Stimulated activated naive CD4-positive, alpha-beta T cell treated with Interleukin-2 at 50 U/mL for 16 hours (primary cell): Measurements from ENCODE around the gene IFITM10.
A peak's percentile ranks its signal among the peaks of the same experiment; 100 is the strongest.

Experiments used
- DNase-seq: peaks from one replicate; lab custom pipeline; 2025; lab: John Stamatoyannopoulos, UW

The IFITM10 gene

DNA sequence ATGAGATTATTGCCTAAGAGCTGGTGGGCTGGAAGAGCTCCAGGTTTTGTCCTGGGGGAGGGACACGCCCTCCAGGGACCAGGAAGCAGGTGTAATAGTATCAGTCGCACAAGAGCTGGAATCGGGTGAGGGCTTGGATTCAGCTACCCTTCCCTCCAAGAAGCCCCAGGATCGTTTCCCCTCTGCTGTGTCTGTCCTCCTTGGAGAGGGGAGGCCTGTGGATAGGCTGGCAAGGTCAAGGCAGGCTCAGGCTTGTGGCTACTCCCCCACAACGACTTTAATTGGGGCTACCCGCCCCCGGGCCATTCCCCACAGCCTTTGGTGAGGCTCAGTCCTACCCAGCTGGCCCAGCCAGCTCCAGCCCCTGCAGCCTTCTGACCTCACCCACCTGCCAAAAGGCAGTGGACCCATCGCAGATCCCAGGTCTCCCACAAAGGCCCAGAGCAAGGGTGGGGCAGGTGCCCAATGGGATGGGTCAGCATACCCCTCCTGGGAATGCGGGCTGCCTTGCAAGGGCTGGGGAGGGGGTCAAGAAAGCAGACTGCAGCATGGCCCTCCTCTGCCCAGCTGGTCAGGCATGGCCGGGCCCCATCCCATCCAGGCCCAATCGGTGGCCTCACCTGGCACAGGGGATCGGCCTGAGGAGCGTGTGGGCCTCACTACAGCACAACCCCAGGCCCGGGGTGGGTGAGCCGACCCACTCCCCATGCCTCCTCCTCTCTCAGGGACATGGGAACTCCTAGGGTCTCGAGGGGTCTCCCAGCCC is 12.3 kb upstream of the IFITM10 start:
- DNase-seq: no peak

DNA sequence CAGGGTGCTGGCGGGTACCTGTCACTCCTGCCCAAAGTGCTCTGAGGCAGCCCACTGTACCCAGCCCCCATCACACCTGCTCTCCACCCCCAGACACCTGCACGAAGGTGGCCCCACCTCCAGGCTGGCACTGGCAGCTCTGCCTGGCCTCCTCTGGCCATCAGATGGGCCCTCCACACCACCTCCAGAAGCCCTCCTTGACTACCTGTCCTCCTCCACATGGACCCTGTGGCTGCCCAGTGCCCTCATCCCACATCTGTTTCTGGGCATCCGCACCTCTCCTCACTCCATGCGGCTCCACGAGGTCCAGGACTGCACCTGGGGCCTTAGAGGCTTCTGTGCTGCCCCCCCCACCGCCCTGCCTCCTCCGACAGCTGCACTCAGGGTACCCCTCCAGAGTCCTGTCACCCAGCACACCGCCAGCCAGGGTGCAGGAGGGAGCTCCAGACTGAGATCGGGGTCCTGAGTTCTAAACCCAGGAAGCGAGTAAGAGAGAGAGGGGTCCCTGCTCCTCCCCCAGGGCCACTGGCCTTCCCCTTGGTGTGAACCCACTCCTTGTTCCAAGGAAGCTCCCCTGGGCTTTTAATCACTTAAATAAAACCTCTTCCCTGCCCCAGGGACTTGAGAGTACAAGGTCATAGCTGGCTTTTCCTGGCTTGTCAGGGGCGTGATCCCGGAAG is 11.6 kb upstream of the IFITM10 start:
- no peak for DNase-seq

DNA sequence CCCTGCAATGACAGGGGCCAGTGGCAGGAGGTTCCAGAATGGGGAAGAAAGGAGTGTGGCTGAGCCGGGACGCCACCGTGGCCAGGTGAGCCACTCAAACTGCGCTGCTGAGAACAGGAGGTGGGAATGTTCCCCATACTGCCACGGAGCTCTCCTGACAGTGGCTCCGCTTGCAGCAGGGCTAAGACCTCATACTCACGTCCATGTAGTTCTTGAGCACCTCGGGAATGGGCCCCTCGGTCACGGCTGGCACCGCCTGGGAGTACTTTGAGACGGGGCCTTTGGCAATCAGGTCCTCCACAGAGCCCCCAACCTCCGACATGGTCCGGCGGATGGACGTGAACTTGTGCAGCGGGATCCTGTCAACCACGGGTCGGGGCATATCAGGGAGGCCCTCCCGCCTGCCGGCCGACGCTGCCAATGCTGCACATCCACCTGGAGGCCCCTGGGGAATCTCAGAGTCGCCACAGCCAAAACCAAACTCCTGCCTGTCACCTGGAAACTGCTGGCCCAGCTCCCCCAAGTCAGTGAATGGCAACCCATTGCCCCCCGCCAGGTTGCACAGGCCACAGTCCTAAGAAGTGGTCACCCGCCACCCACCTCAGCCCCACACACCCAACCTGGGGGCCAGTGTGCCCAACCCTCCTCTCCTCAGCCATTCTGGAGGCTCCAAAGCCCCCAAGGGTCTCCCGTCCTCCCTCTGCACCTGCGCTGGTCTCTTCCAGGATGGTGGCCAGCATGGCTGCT is 10.9 kb upstream of the IFITM10 start:
- DNase-seq: no peak

DNA sequence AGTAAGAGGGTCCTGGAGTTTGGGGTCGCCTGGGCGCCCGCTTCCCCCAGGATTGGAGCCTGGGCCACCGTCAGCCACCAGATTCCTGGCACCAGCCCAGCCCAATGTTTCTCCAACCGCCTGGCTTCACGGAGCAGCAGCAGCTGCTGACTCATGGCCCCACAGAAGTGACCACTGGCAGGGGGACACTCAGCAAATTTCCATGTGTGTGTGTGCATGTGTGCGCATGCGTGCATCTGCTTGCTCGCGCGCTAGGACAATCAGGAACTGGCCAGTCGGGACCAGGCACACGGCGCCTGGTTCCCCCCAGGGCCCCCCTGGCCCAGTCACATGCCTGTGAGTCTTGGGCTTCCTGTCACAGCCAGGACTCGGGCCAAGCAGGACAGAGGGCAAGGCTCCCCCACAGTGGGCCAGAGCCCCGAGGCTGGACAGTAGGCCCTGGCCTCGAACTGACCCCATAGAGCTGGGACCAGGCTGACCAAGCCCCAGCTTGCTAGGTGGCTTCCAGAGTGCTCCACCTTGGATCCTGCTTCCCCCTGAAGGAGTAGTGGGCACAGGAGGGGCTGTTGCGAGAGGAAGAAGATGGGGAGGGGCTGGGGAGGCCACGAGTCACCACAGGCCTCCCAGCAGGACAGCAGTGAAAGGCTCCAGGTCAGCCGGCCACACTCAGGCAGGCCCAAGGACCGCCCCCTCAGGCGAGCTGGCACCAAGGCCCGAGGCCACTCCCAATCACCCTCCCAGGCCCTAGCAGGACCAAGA is 10.1 kb upstream of the IFITM10 start:
- DNase-seq: no peak

DNA sequence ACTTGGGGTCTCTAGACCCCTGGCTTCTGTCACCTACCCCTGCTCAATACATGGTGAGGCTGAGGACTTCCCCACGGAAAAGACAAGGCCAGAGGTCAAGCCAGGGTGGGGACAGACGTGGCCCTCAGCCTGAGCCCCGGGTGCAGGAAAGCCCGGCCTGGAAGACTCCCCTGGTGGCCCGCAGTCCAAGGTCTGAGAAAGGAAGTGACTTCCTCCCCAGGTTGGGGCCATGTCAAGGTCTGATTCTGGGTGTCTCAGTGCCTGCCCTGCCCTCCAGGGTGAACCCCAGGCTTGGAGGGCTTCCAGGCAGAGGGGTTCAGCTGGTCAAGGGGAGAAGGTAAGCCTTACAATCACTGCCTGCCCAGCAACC is 9.4 kb upstream of the IFITM10 start:
- DNase-seq: no peak

DNA sequence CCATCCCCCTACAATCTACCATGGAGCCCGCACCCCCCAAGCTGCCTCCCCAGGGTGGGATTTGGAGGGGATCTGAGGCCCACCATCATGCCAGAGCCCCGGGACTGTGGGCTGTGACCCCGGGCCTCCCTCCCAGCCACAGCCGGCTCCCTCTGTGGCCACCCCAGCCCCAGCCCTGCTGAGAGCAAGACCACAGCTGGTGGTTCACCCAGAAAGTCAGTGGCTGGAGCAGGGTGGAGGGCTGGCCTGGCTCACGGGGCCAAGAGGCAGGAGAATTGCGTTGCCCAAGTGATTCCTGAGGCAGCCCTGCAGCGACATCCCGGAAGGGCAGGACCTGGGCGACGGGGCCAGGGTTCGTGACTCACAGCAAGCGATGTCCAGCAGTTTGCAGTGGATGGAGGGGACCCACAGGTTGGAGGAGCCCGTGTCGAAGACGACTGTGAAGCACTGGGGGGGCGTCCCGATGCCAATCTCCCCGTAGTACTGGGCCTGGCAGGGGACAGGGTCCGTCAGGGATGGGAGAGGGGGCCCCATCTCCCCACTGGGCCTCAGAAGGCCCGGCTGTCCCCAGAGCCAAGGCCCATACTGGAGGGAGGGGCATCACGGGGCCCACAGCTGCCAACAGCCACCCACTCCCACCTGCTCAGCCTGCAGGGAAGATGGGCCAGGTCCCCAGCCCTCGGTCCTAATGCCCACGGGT is 8.9 kb upstream of the IFITM10 start:
- no peak for DNase-seq

DNA sequence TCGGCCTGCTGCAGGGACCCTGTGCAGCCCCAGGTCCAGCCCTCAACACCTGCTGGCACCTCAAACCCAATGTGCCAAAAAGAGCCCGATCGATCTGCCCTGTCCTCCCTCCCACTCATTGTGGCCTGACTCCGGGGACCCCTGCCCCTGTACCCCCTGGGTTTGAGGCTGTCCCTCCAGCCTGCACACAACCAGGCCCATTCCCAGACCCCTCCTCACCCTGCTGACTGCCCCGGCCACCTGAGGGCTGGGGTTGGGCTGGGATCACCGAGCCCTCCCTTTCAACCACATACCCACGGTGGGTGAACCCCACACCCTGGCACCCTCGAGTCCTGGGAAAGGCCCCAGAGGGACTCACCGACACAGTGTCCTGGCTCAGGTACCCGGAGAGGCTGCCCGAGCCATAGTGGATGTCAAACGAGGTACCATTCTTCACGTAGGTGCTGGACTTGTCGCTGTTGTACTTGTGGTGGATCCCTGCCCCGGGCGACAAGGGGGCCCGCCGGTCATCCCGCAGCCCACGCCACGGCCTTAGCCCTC is 8.3 kb upstream of the IFITM10 start:
- DNase-seq: no peak

DNA sequence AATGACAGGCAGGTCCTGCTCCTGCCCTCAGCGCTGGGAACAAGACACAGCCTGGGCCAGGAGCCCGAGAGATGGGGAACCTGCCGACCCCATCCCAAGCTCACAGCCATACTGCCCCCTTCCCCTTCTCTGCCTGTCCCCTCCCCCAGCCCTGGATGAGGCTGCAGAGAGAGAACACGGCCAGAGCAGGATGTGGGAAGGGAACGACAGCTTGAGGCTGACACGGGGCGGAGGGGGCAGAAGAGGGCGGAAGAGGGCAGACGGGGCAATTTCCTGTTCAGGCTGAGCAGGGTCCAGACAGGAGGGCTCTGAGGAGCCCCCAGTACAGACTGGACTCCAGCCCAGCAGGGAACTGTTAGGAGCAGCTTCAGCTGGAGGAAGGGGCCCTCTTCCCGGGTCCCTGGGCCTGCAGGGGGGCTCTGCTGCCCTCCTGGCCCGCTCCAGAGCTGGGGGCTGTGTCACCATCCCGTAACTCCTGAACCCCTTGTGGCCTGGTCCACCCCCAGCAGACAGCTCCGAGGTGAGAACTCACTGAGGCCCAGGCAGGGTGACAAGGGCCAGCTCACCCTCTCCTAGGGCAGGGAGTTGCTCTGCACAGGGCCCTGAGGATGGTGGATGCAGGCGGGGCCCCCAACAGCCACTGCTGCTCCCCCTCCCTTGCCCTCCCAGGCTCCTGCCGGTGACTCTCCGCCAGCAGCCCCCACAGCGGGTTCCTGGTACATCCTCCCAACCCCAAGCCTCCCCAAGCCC is 7.6 kb upstream of the IFITM10 start:
- DNase-seq: peak; percentile 9

DNA sequence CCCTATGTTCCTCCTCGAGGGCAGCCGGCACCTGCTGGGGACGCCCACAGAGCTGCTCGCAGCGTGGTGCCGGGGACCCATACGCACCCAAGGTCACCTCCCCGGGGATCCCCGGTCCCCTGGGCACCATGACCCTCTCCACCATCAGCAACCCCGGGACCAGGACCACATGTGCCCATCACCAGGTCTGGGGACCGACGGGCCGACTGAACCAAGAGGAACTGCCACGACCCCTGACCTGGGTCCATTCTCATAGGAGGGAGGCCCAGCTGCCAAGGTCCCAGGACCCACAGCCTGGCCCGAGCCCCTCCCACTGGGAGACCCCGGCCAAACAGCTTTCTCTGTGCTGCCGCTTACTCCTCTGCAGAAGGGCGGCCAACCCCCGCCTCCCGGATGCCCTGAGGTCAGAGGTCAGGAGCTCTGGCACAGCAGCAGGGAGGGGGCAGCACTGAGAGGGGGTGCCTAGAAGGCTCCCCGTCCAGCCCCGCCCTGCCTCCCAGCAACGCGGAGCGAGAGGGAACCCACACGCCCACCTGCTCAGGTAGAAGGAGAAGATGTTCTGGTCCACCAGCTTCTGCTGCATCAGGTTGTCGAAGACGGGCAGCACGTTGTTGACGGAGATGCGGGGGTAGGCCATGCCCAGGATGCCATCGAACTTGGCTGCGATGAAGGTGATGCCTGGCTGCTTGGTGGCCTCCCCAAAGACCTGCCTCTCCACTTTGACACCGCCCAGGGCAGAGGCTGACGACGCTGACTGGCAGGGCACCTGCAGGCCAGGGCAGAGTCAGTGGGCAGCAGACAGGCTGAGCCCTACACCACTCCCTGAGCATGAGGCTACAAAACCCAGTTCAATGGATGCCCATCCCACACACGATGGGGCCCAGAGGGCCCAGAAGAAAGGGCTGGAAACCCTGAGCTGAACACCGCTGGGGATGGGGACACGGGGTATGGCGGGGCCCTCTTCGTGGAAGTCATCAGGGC is 6.7 kb upstream of the IFITM10 start:
- no peak for DNase-seq

DNA sequence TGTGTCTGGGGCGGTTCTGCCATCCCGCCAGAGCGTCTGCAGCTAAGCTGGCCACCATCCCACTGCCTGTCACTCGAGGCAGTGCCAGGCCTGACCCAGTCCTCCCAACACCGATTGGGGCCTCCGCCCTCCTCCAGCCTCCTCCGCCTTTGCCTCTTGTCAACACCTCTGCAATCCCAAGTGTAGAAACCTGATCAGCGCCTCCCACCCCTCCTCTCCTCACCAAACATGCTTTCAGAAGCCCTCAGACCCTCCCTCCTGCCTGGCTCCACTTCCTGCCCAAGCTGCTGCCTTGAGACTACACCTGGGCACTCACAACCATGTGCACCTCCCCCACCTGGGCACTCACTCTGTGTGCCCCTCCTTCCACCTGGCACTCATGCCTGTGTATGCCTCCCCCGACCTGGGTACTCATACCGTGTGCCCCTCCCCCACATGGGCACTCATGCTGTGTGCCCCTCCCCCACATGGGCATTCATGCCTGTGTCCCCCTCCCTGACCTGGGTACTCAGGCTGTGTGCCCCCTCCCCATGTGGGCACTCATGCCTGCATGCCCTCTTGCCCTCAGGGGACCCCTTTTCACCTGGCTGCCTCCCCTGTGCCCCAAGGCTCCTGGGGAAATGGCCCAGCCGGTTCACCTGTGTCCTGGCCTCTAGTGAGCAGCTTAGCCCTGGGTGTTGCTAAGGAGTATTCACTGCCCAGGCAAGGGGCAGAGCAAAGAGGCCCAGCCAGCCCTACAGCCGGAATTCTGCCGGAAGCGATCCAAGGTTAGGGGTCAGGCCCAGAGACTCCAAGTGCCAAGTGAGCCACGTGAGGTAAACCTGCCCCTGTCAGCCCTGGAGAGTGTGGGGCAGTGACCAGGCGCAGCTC is 5.5 kb upstream of the IFITM10 start:
- no peak for DNase-seq

DNA sequence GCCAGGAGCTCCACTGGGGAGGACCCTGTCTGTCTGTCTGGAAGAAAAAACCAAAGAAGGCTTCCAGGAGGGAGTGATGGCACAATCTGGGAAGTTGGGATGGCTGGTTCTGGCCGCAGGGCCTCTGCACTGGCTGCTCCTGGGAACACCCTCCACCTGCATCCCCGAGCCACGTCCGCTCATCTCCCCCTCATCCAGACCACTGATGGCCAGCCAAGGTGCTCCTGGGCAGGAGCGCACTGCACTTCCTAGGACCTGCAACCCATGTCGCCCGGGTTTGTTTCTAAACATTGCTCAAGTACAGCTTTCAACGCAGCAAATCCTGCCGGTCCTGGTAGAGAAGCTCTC is 4.9 kb upstream of the IFITM10 start:
- DNase-seq: no peak

DNA sequence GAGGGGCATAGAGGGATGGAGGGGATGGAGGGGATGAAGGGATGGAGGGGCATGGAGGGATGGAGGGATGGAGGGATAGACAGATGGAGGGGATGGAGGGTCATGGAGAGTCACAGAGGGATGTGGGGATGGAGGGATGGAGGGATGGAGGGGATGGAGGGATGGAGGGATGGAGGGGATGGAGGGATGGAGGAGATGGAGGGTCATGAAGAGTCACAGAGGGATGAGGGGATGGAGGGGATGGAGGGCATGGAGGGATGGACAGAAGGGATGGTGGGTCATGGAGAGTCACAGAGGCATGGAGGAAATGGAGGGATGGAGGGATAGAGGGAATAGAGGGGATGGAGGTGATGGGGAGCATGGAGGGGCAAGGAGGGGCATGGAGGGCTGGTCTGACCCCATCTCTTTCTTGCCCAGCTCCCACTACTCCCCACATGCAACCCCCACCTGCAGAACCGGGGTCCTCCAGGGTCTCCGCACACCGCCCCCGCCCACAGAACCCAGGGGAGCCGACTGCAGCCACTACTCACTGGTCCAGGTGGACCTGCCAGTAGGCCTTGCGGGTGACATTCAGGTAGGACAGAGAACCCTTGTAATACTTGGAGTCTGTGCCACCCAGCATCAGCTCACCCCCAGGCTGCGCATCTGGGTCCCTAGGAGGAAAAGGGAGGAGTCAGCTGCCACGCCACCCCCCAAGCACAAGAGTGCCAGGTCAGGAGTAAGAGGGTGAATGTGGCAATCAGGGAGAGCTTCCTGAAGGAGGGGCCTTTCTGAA is 4.2 kb upstream of the IFITM10 start:
- no peak for DNase-seq

DNA sequence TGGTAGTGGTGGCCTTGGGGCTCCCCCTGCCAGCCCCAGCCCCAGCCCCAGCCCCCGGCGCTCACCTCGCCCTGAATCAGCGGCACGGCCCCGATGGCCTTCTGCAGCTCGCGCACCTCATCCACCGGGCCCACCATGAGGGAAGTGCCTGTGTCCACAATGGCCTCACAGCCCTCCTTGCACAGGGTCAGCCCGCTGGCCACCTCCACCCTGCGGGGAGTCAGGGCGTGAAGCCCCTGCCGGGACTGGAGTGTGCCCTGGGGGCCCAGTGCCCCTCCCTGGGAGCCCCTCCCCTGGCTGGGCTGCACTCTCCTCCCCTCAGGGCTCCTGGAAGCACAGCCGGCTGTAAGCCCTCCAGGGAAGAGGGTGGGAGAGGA is 3.5 kb upstream of the IFITM10 start:
- DNase-seq: no peak

DNA sequence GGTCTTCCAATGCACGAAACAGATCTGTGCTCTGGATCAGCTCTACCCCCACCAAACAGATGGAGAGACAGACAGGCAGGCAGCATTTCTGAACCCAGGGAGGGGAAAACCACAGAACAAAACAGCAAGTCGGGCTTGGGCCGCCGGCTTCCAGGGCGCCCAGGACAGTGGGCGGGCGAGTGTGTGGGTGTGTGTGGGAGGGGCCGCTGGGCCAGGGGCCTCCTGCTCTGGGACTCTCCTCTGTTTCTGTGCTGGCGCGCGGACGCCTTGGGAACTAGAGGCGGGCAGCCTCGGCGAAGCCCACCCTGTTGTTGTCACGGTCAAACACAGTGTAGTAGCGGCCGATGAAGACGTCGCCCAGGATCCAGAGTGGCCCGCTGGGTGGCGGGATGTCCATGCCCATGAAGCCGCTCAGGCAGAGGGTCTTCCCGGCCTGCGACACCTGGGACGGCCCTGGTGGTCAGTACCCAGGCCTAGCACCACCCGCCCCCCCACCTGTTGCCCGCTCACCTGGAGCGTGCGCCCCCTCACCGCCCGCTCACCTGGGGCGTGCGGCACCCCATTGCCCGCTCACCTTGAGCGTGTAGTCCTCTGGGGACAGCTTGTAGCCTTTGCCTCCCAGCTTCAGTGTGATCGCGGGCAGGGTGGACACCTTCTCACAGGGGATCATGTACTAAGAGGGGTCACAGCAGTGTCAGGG is 3.0 kb upstream of the IFITM10 start:
- DNase-seq: no peak

DNA sequence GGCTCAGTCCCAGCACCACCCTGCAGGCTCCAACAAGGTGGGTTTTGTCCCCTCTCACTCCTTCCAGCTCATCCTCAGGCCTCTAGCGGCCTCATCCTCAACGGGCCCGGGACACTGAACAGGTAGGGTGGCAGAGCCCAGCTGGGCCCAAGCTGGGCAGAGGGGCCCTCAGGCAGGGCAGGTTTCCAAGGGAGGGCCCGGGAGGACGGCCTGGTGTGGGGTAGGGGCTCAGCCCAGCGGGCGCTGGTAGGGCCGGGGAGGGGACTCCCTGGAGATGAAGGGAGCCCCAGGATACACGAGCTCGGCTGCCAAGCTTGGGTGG is 2.5 kb upstream of the IFITM10 start:
- no peak for DNase-seq

DNA sequence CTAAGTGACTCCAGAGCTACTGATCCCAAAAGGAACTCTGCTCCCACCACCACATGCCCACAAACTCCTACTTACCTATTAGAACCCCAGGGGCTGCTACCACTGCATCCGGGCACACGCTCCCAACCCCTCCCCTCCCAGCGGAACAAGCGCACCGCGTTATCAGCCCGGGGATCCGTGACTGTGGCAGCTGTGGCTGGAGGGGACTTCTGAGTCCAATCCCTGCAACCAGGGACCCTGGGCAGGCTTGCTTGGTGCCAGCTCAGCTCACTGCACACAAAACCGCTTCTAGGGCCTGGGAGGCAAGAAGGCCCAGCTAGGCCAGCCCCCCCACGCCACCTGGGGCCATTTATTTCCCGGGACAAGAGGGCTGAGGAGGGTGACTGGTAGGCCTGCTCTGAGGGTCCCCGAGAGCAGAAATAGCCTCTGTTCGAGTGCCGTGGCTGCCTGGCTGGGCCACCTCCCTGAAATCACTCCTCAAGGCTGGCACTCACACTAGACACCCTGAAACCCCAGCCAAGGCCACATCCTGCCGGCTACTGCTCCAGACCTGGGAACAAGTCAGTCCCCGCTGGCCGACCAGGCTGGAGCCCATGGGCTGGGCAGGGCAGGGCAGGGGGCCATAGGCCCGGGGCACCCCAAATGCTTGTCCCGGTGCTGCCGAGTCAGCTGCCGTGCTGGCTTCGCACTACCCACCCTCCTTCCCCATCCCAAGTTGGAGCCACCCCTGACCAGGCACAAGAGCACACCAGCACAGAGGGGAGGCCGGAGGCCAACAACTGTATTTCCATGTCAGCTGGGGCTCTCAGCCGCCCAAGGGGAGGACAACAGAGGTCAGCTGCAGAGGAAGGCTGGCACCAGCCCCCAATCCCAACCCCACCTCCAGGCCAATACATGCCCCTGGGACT is 1.9 kb upstream of the IFITM10 start:
- no peak for DNase-seq
